GM19438 (cell line): ENCODE data around the gene PHLDB2.
A peak's percentile ranks its signal among the peaks of the same experiment; 100 is the strongest.

Source experiments
- ATAC-seq: cut with Tn5 transposase; IDR thresholded peaks from one replicate; pipeline ENCODE4 v1.9.1; 2021; ENCODE audit warnings: low read depth; ENCODE audit not compliant: unreplicated experiment

PHLDB2 gene

GRCh38 chr3:111874177-111874820 lies 15.2 kb downstream of the PHLDB2 start:
- no peak for ATAC-seq

GRCh38 chr3:111881480-111881879 lies 22.4 kb downstream of the PHLDB2 start:
- ATAC-seq, result no peak

- no peak for ATAC-seq
Measured at GRCh38 chr3:111882194-111882593, 23.1 kb downstream of the PHLDB2 start.

- peak; percentile 88 for ATAC-seq
Measured at GRCh38 chr3:111882799-111883198, 23.7 kb downstream of the PHLDB2 start.

GRCh38 chr3:111884411-111885018 lies 25.4 kb downstream of the PHLDB2 start:
- ATAC-seq, result no peak

GRCh38 chr3:111885578-111885977 lies 26.5 kb downstream of the PHLDB2 start:
- no peak for ATAC-seq

- no peak for ATAC-seq
Measured at GRCh38 chr3:111890051-111890580, 31.1 kb downstream of the PHLDB2 start.

- ATAC-seq, result no peak
Measured at GRCh38 chr3:111892070-111892469, 33.0 kb downstream of the PHLDB2 start.

- no peak for ATAC-seq
Measured at GRCh38 chr3:111895071-111895470, 36.0 kb downstream of the PHLDB2 start.

- no peak for ATAC-seq
Measured at GRCh38 chr3:111899966-111900365, 40.9 kb downstream of the PHLDB2 start.

- no peak for ATAC-seq
Measured at GRCh38 chr3:111901637-111902036, 42.6 kb downstream of the PHLDB2 start.

GRCh38 chr3:111902534-111902933 lies 43.5 kb downstream of the PHLDB2 start:
- no peak for ATAC-seq

GRCh38 chr3:111903067-111903511 lies 44.0 kb downstream of the PHLDB2 start:
- ATAC-seq, result no peak

- ATAC-seq, result no peak
Measured at GRCh38 chr3:111904376-111905241, 45.5 kb downstream of the PHLDB2 start.

GRCh38 chr3:111906656-111907055 lies 47.6 kb downstream of the PHLDB2 start:
- ATAC-seq, result no peak

GRCh38 chr3:111907151-111907550 lies 48.1 kb downstream of the PHLDB2 start:
- no peak for ATAC-seq

GRCh38 chr3:111910806-111911205 lies 51.7 kb downstream of the PHLDB2 start:
- no peak for ATAC-seq

GRCh38 chr3:111911446-111911845 lies 52.4 kb downstream of the PHLDB2 start:
- ATAC-seq, result no peak

- no peak for ATAC-seq
Measured at GRCh38 chr3:111913163-111913763, 54.2 kb downstream of the PHLDB2 start.

- no peak for ATAC-seq
Measured at GRCh38 chr3:111915905-111916304, 56.8 kb downstream of the PHLDB2 start.

GRCh38 chr3:111917300-111917699 lies 58.2 kb downstream of the PHLDB2 start:
- no peak for ATAC-seq
